Uterus (tissue), 4 donors: Measurements from ENCODE around the gene GRIK2. TPM values are rescaled to one million over a fixed set of nuclear protein-coding genes. Genes with fewer than 3 reads are reported as not detected.

Source experiments
- DNase-seq, 2 donors: peaks; one replicate each; pipeline ENCODE4 v3.0.0-alpha.2; 2019 to 2020
- H3K27ac ChIP-seq, 2 donors: fragments of 200-600 bp; sonication (generic); 1 replicate in 1 of 2; 2 replicates in 1 of 2; pipeline ENCODE4 v1.5.1; 2016 to 2018
- H3K27me3 ChIP-seq, 2 donors: fragments of 200-600 bp; sonication (generic); one replicate each; pipeline ENCODE4 v1.5.1; 2018 to 2019; ENCODE audit warnings: control low read depth in 1 of 2
- H3K36me3 ChIP-seq, 2 donors: fragments of 200-600 bp; sonication (generic); one replicate each; pipeline ENCODE4 v1.5.1; 2019; ENCODE audit warnings: control low read depth in 1 of 2
- H3K4me1 ChIP-seq, 2 donors: fragments of 200-600 bp; sonication (generic); one replicate each; pipeline ENCODE4 v1.5.1; 2018 to 2019; ENCODE audit warnings: control low read depth in 1 of 2
- H3K4me3 ChIP-seq, 2 donors: fragments of 200-600 bp; sonication (generic); 1 replicate in 1 of 2; 2 replicates in 1 of 2; pipeline ENCODE4 v1.5.1; 2018 to 2019; ENCODE audit warnings: mild to moderate bottlenecking in 1 of 2
- H3K9me3 ChIP-seq, 2 donors: fragments of 200-600 bp; sonication (generic); one replicate each; pipeline ENCODE4 v1.5.1; 2019; ENCODE audit warnings: control low read depth in 1 of 2
- CTCF ChIP-seq, 4 experiments: fragments of 200-600 bp in 2 of 4; fragments of 450-650 bp in 2 of 4; sonication (generic) in 2 of 4; IDR thresholded peaks; one replicate each; pipeline ENCODE4 v1.5.1; 2016 to 2019; ENCODE audit warnings: antibody characterized with exemption in 4 of 4, mild to moderate bottlenecking in 2 of 4, moderate library complexity in 1 of 4
- POLR2A ChIP-seq, 2 donors: fragments of 450-650 bp; IDR thresholded peaks; one replicate each; pipeline ENCODE4 v1.6.1; 2016; ENCODE audit warnings: antibody characterized with exemption in 2 of 2, mild to moderate bottlenecking in 1 of 2, moderate library complexity in 1 of 2
- intact Hi-C: fragments of 100-400 bp; cut with DNase I; formaldehyde crosslinking; loops from one replicate; pipeline ENCODE4 v1.15.1; 2023; ENCODE audit warnings: low total_unique reads
- total RNA-seq, 4 donors: library from RNA; depleted of rRNA in 3 of 4; stranded (reverse); fragments of >200 nt in 3 of 4; gene quantifications; one replicate each; pipeline versions ENCODE4 v1.1.0 to v1.2.4, GENCODE V29; 2014 to 2023
- donor health status: DM: yes; HTN: yes; CAD: no.

Gene GRIK2
- total RNA-seq, 4 donors from 2014 or later = 0.76 to 13.1 TPM; not detected in 2

GRCh38 chr6:101992286-101992685 lies 598.8 kb downstream of the GRIK2 start:
- no peak for TF ChIP-seq CTCF (IDR thresholded peaks at IDR 0.05)
- Histone ChIP-seq H3K27ac (no peak overlapping the region), H3K27me3 (no peaks in the 10 kb centered on the region), H3K9me3 (no peaks in the 10 kb centered on the region), H3K4me1 (no peaks in the 10 kb centered on the region), H3K36me3 (no peaks in the 10 kb centered on the region), H3K4me3 (no peak overlapping the region)
- intact Hi-C loops = no loop called here
- no peak for DNase-seq

DNA sequence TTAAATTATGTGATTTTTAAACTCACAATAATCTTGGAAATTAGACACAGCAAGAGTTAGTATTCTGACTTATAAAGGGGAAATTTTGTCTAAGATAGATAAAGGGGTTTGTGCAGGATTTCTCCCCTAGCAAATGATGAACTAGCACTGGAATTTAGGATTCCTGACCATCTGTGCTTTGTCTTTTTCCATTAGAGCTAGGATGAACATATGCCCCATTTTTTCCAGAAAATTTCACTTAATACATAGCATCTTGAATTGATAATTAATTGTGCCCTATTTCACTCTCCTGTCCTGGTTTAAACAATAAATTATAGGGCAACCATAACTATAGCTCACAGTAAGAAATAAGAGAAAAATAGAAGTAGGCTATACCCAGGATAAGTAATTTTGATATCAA lies 601.0 kb downstream of the GRIK2 start:
- Histone ChIP-seq H3K36me3 (no peaks in the 10 kb centered on the region), H3K4me3 (no peak overlapping the region), H3K4me1 (no peaks in the 10 kb centered on the region), H3K9me3 (no peaks in the 10 kb centered on the region), H3K27ac (no peak overlapping the region), H3K27me3 (no peaks in the 10 kb centered on the region)
- no peak for DNase-seq
- TF ChIP-seq POLR2A (IDR thresholded peaks at IDR 0.05) (no peak), CTCF (IDR thresholded peaks at IDR 0.05) (no peak)
- intact Hi-C loops = no loop called here

GRCh38 chr6:102015431-102015830 lies 621.9 kb downstream of the GRIK2 start:
- Histone ChIP-seq H3K36me3 (no peaks in the 10 kb centered on the region), H3K4me3 (no peak overlapping the region), H3K27ac (no peak overlapping the region), H3K9me3 (no peaks in the 10 kb centered on the region), H3K4me1 (no peaks in the 10 kb centered on the region), H3K27me3 (no peaks in the 10 kb centered on the region)
- DNase-seq = no peak
- intact Hi-C loops = no loop called here
- TF ChIP-seq CTCF (IDR thresholded peaks at IDR 0.05) (no peak), POLR2A (IDR thresholded peaks at IDR 0.05) (no peak)

DNA sequence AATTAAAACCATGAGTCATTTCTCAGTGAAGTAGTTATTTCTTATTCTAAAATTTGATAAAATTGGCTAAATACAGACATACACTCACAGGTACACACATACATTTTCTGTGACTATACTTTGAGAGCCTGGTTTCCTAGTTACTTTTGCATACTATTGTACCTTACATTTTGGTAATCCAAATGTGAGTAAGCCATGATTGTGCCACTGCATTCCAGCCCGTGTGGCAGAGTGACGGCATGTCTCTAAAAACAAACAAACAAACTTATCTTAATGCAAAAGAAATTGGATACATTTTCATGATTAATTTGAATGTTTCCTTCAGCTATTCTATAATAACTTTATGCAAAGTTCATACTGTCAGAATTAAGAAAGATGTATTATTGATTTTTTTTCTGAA lies 628.8 kb downstream of the GRIK2 start:
- intact Hi-C loops = no loop called here
- no peaks in the 10 kb centered on the region for H3K9me3 ChIP-seq
- no peak for TF ChIP-seq POLR2A (IDR thresholded peaks at IDR 0.05)
- no peak for TF ChIP-seq CTCF (IDR thresholded peaks at IDR 0.05)

GRCh38 chr6:102022803-102023202 lies 629.3 kb downstream of the GRIK2 start:
- H3K27me3 ChIP-seq = no peaks in the 10 kb centered on the region
- H3K4me1 ChIP-seq = no peaks in the 10 kb centered on the region
- no peak overlapping the region for H3K27ac ChIP-seq
- peaks cover 0 to 1% of the 10 kb centered on the region in 2 donors for H3K36me3 ChIP-seq
- H3K9me3 ChIP-seq = no peaks in the 10 kb centered on the region
- intact Hi-C loops = no loop called here
- no peak for TF ChIP-seq CTCF (IDR thresholded peaks at IDR 0.05)
- TF ChIP-seq POLR2A (IDR thresholded peaks at IDR 0.05) = no peak
- DNase-seq = no peak
- no peak overlapping the region for H3K4me3 ChIP-seq

More for the DNA sequence above, 628.8 kb downstream of the GRIK2 start:
- H3K27ac ChIP-seq = no peak overlapping the region
- no peak for DNase-seq
- H3K4me3 ChIP-seq = no peak overlapping the region
- no peaks in the 10 kb centered on the region for H3K36me3 ChIP-seq
- no peaks in the 10 kb centered on the region for H3K27me3 ChIP-seq
- H3K4me1 ChIP-seq = no peaks in the 10 kb centered on the region
